H1 (cell line): ENCODE results near the gene RNF123. TPM values are rescaled to one million over a fixed set of nuclear protein-coding genes. Genes with fewer than 3 reads are reported as not detected.

Source experiments
- CTCF ChIA-PET: fragments of 300-600 bp; sonication (Branson Sonifier 250); formaldehyde crosslinking; loops from one replicate; lab custom pipeline; 2021; ENCODE audit not compliant: partially characterized antibody; lab: Charles Lee
- POLR2A ChIA-PET: fragments of 300-600 bp; sonication (Branson Sonifier 250); formaldehyde crosslinking; loops from one replicate; lab custom pipeline; 2021; ENCODE audit warnings: inconsistent platforms; ENCODE audit not compliant: partially characterized antibody; lab: Charles Lee
- DNase-seq, 2 experiments: peaks; one replicate each; pipeline versions ENCODE4 v3.0.0 to v3.0.0-alpha.2; 2010 to 2022; ENCODE audit warnings: low spot score in 2 of 2, low read depth in 1 of 2, mixed read lengths in 1 of 2
- FAIRE-seq: peaks from 2 replicates; lab custom pipeline; 2011; peaks lifted over from hg19 to GRCh38; lab: Jason Lieb, UNC
- H2AFZ ChIP-seq: 2 replicates; pipeline ENCODE4 v1.8.1; 2012; ENCODE audit warnings: low read length, inconsistent platforms
- H2AK5ac ChIP-seq: 2 replicates; pipeline ENCODE4 v1.6.1; 2013; ENCODE audit warnings: low read depth, low read length
- H2BK120ac ChIP-seq: replicated peaks from 2 replicates; pipeline ENCODE3; 2013; ENCODE audit warnings: low read depth, low read length, inconsistent platforms
- H2BK12ac ChIP-seq: 2 replicates; pipeline ENCODE4 v1.6.1; 2013; ENCODE audit warnings: low read depth, low read length
- H2BK15ac ChIP-seq: 2 replicates; pipeline ENCODE4 v1.6.1; 2013; ENCODE audit warnings: low read length
- H2BK20ac ChIP-seq: 2 replicates; pipeline ENCODE4 v1.6.1; 2013; ENCODE audit warnings: low read length
- H2BK5ac ChIP-seq: 2 replicates; pipeline ENCODE4 v1.6.1; 2013; ENCODE audit warnings: low read depth, low read length
- H3K14ac ChIP-seq: 2 replicates; pipeline ENCODE4 v1.6.1; 2013; ENCODE audit warnings: inconsistent platforms; ENCODE audit not compliant: insufficient read length
- H3K18ac ChIP-seq: 2 replicates; pipeline ENCODE4 v1.6.1; 2013; ENCODE audit warnings: low read length; ENCODE audit errors: extremely low read depth
- H3K23ac ChIP-seq: 2 replicates; pipeline ENCODE4 v1.6.1; 2013; ENCODE audit warnings: inconsistent platforms; ENCODE audit not compliant: insufficient read length
- H3K23me2 ChIP-seq: 2 replicates; pipeline ENCODE4 v1.6.1; 2013; ENCODE audit warnings: low read depth, low read length
- H3K27ac ChIP-seq: 2 replicates; pipeline ENCODE4 v1.6.1; 2011; ENCODE audit warnings: low read depth, low read length, inconsistent platforms
- H3K27me3 ChIP-seq, 4 experiments: replicated peaks in 1 of 4; 1 replicate in 1 of 4; 2 replicates in 3 of 4; pipeline versions ENCODE4 v1.6.1 to v1.8.1; 2011 to 2013; ENCODE audit warnings: low read length in 3 of 4, mild to moderate bottlenecking in 3 of 4, inconsistent platforms in 2 of 4, mixed read lengths in 2 of 4, moderate library complexity in 1 of 4; ENCODE audit not compliant: control insufficient read depth in 3 of 4, insufficient read depth in 3 of 4; ENCODE audit errors: extremely low read depth in 1 of 4
- H3K36me3 ChIP-seq, 4 experiments: 2 replicates each; pipeline versions ENCODE4 v1.6.1 to v1.8.1; 2011 to 2013; ENCODE audit warnings: mild to moderate bottlenecking in 4 of 4, low read length in 3 of 4, moderate library complexity in 2 of 4, control low read depth in 1 of 4, inconsistent platforms in 1 of 4; ENCODE audit not compliant: insufficient read depth in 4 of 4, control insufficient read depth in 2 of 4
- H3K4ac ChIP-seq: replicated peaks from 2 replicates; pipeline ENCODE3; 2013; ENCODE audit warnings: low read length, low read depth, mixed read lengths, inconsistent platforms; ENCODE audit not compliant: insufficient read length
- H3K4me1 ChIP-seq, 4 experiments: replicated peaks in 1 of 4; 1 replicate in 1 of 4; 2 replicates in 3 of 4; pipeline versions ENCODE4 v1.6.1 to v1.8.1; 2011 to 2013; ENCODE audit warnings: low read length in 3 of 4, inconsistent platforms in 2 of 4, mixed read lengths in 1 of 4; ENCODE audit not compliant: insufficient read depth in 4 of 4, control insufficient read depth in 3 of 4
- H3K4me2 ChIP-seq, 2 experiments: 2 replicates each; pipeline versions ENCODE4 v1.6.1 to v1.8.1; 2011 to 2013; ENCODE audit warnings: low read depth in 2 of 2, low read length in 2 of 2, control low read depth in 1 of 2, inconsistent platforms in 1 of 2, mild to moderate bottlenecking in 1 of 2; ENCODE audit not compliant: insufficient read depth in 1 of 2
- H3K4me3 ChIP-seq, 4 experiments: fragments of 200-600, 300-600 bp in 1 of 4; sonication (generic), shearing (Covaris generic), sonication (Bioruptor Twin) in 1 of 4; 2 replicates each; pipeline versions ENCODE4 v1.5.1 to v1.8.1; 2011 to 2016; ENCODE audit warnings: low read length in 4 of 4, low read depth in 3 of 4, control low read depth in 2 of 4, inconsistent platforms in 2 of 4, mild to moderate bottlenecking in 2 of 4, mixed read lengths in 1 of 4, moderate library complexity in 1 of 4; ENCODE audit not compliant: insufficient read depth in 2 of 4; ENCODE audit errors: extremely low read depth in 1 of 4
- H3K56ac ChIP-seq: replicated peaks from 2 replicates; pipeline ENCODE3; 2013; ENCODE audit warnings: low read depth, mild to moderate bottlenecking, mixed read lengths, low read length, inconsistent platforms; ENCODE audit not compliant: insufficient read length
- H3K79me1 ChIP-seq: 2 replicates; pipeline ENCODE4 v1.6.1; 2013; ENCODE audit warnings: low read depth, low read length, control low read depth
- H3K79me2 ChIP-seq, 2 experiments: 2 replicates each; pipeline versions ENCODE4 v1.6.1 to v1.8.1; 2012 to 2013; ENCODE audit warnings: low read length in 2 of 2, mild to moderate bottlenecking in 2 of 2, inconsistent platforms in 1 of 2; ENCODE audit not compliant: insufficient read depth in 2 of 2, control insufficient read depth in 1 of 2
- H3K9ac ChIP-seq, 4 experiments: replicated peaks in 1 of 4; 1 replicate in 1 of 4; 2 replicates in 3 of 4; pipeline versions ENCODE4 v1.6.1 to v1.8.1; 2011 to 2013; ENCODE audit warnings: low read depth in 3 of 4, low read length in 3 of 4, control low read depth in 2 of 4, mild to moderate bottlenecking in 2 of 4, moderate library complexity in 2 of 4, inconsistent platforms in 1 of 4; ENCODE audit errors: extremely low read depth in 1 of 4
- H3K9me3 ChIP-seq, 2 experiments: 2 replicates each; pipeline versions ENCODE4 v1.6.1 to v1.8.1; 2012 to 2013; ENCODE audit warnings: mild to moderate bottlenecking in 2 of 2, moderate library complexity in 2 of 2, control low read depth in 1 of 2, inconsistent platforms in 1 of 2, low read depth in 1 of 2, low read length in 1 of 2, mixed read lengths in 1 of 2; ENCODE audit not compliant: insufficient read depth in 2 of 2
- H4K20me1 ChIP-seq, 2 experiments: replicated peaks in 1 of 2; 2 replicates each; pipeline versions ENCODE3 to v1.8.1; 2011 to 2013; ENCODE audit warnings: inconsistent platforms in 2 of 2, low read length in 2 of 2, mild to moderate bottlenecking in 1 of 2; ENCODE audit not compliant: insufficient read depth in 2 of 2, control insufficient read depth in 1 of 2
- H4K5ac ChIP-seq: 2 replicates; pipeline ENCODE4 v1.6.1; 2013; ENCODE audit warnings: low read length, low read depth, mixed read lengths, inconsistent platforms; ENCODE audit not compliant: insufficient read length
- H4K8ac ChIP-seq: 2 replicates; pipeline ENCODE4 v1.8.0; 2013; ENCODE audit warnings: mild to moderate bottlenecking, moderate library complexity, low read length, inconsistent platforms; ENCODE audit not compliant: insufficient read depth; ENCODE audit errors: extremely low read depth
- H4K91ac ChIP-seq: replicated peaks from 2 replicates; pipeline ENCODE3; 2013; ENCODE audit warnings: low read length, mixed read lengths, inconsistent platforms; ENCODE audit not compliant: insufficient read length
- ATF2 ChIP-seq: IDR thresholded peaks from 2 replicates; pipeline ENCODE4 v1.6.1; 2012; ENCODE audit warnings: low read length, inconsistent platforms
- CTCF ChIP-seq, 3 experiments: IDR thresholded peaks; 1 replicate in 2 of 3; 2 replicates in 1 of 3; pipeline versions ENCODE4 v1.5.1 to v1.6.1; 2011; ENCODE audit warnings: low read length in 3 of 3, mild to moderate bottlenecking in 3 of 3, inconsistent platforms in 2 of 3, low read depth in 1 of 3, moderate library complexity in 1 of 3; ENCODE audit not compliant: insufficient read depth in 1 of 3; ENCODE audit errors: control extremely low read depth in 1 of 3
- EP300 ChIP-seq, 2 experiments: IDR thresholded peaks; 1 replicate in 1 of 2; 2 replicates in 1 of 2; pipeline ENCODE4 v1.6.1; 2011 to 2012; ENCODE audit warnings: low read depth in 2 of 2, low read length in 2 of 2, mild to moderate bottlenecking in 2 of 2, borderline replicate concordance in 1 of 2, inconsistent platforms in 1 of 2, moderate library complexity in 1 of 2
- KDM5A ChIP-seq: fragments of 200-600 bp; IDR thresholded peaks from 2 replicates; pipeline ENCODE4 v1.7.1; 2012; ENCODE audit warnings: mild to moderate bottlenecking, low read length, inconsistent platforms, mixed read lengths
- POLR2AphosphoS5 ChIP-seq: IDR thresholded peaks from 2 replicates; pipeline ENCODE4 v1.6.1; 2011; ENCODE audit warnings: low read depth, low read length
- SRF ChIP-seq: IDR thresholded peaks from 2 replicates; pipeline ENCODE4 v1.6.1; 2011; ENCODE audit warnings: mild to moderate bottlenecking, low read depth, low read length, moderate library complexity
- TEAD4 ChIP-seq: IDR thresholded peaks from 2 replicates; pipeline ENCODE4 v1.6.1; 2012; ENCODE audit warnings: low read depth, low read length, inconsistent platforms, mixed read lengths
- WGBS, 2 experiments: shearing (Covaris generic) in 1 of 2; methylation state at CpG; one replicate each; pipeline versions ENCODE4 v1.1.6 to v1.1.7; 2013 to 2015; ENCODE audit warnings: low lambda C conversion rate in 2 of 2, mixed read lengths in 2 of 2, inconsistent platforms in 1 of 2, low coverage in 1 of 2, missing lambda C conversion rate in 1 of 2; ENCODE audit not compliant: insufficient replicate concordance in 2 of 2, insufficient coverage in 1 of 2, insufficient read length in 1 of 2; ENCODE audit errors: extremely low coverage in 1 of 2, missing lambda C conversion rate in 1 of 2; 5-methylcytosine and 5-hydroxymethylcytosine counted together
- polyA plus RNA-seq, 7 experiments: library from polyadenylated mRNA; depleted of rRNA in 3 of 7; stranded (reverse) in 5 of 7; unstranded in 2 of 7; fragments of >200 nt in 5 of 7; fragments of 200-250 nt in 2 of 7; gene quantifications; 1 replicate in 5 of 7; 2 replicates in 1 of 7; 4 replicates in 1 of 7; pipeline versions ENCODE4 v1.2.1 to v1.2.3, GENCODE V29; 2011 to 2013; ENCODE audit warnings: missing spikeins in 2 of 7, mixed read lengths in 2 of 7
- total RNA-seq: library from RNA; stranded (reverse); fragmentation: NEBNext Ultra II Directional; extraction: Animal tissue kit (Norgen Biotek cat#: 25700); gene quantifications from 2 replicates; pipeline ENCODE4 v1.2.1, GENCODE V29; 2021

RNF123 gene
- total and polyA plus RNA-seq, 2 of the 8 experiments (the other 6 are each of a cell fraction or from before 2014, with no cell fraction given) = 30.5 to 57.7 TPM

GRCh38 chr3:49662021-49662420 lies 27.3 kb upstream of the RNF123 start:
- no peaks in the 10 kb centered on the region for H3K36me3 ChIP-seq

More at GRCh38 chr3:49662021-49662420, 27.3 kb upstream of the RNF123 start:
- Histone ChIP-seq H3K4me2 (no peak overlapping the region), H3K14ac (no peak overlapping the region), H3K9me3 (no peaks in the 10 kb centered on the region), H2BK15ac (no peak overlapping the region), H3K9ac (no peak overlapping the region), H3K18ac (no peak overlapping the region), H2BK12ac (no peak overlapping the region), H3K4me1 (peaks cover 0 to 8% (median under 1%) of the 10 kb centered on the region in 4 experiments; a peak in 1 of 7 replicates), H3K23me2 (no peaks in the 10 kb centered on the region), H3K4ac (no peak overlapping the region), H3K27me3 (no peaks in the 10 kb centered on the region), H3K56ac (no peak overlapping the region), H2BK20ac (no peak overlapping the region), H4K8ac (no peak overlapping the region), H3K27ac (no peak overlapping the region), H2BK5ac (no peak overlapping the region), H3K79me2 (no peaks in the 10 kb centered on the region), H2AK5ac (no peak overlapping the region), H3K23ac (no peak overlapping the region), H2AFZ (no peak overlapping the region), H4K91ac (no peak overlapping the region), H4K20me1 (no peaks in the 10 kb centered on the region), H4K5ac (no peak overlapping the region), H3K79me1 (no peaks in the 10 kb centered on the region; the same call in 1 of the 2 replicates), H3K4me3 (no peak overlapping the region), H2BK120ac (no peak overlapping the region)
- DNase-seq (no peak), FAIRE-seq (no peak)
- no peak for TF ChIP-seq KDM5A
- TF ChIP-seq ATF2 = no peak
- no peak for TF ChIP-seq TEAD4
- no peak for TF ChIP-seq POLR2AphosphoS5
- TF ChIP-seq EP300 (IDR thresholded peaks at IDR 0.05; ENCODE audit: borderline replicate concordance in 1 of 2, low read depth in 2 of 2, low read length in 2 of 2) = no peak
- no peak for TF ChIP-seq CTCF (IDR thresholded peaks at IDR 0.05; ENCODE audit: control extremely low read depth in 1 of 3, insufficient read depth in 1 of 3, low read depth in 1 of 3, low read length in 3 of 3)
- no peak for TF ChIP-seq SRF
- CTCF ChIA-PET = interaction anchor here (1.2 to 3.9 kb wide), 3 partner anchors 10 to 122 kb away, joined by 3 to 21 read pairs (median 20); no protein-coding TSS in a partner anchor
- 98% methylated on average over 22 of the region's 22 CpGs; no CpG with 5 or more reads in 1 of the 2 experiments for WGBS, 2 experiments
- POLR2A ChIA-PET = interaction anchor here (0.6 kb wide), 1 partner anchor 11 kb away, joined by 3 read pairs; no protein-coding TSS in a partner anchor
